ENCODE results near the gene COG4. TPM values are rescaled to one million over a fixed set of nuclear protein-coding genes. Genes with fewer than 3 reads are reported as not detected.
A peak's percentile ranks its signal among the peaks of the same experiment; 100 is the strongest.

The COG4 gene
- total RNA-seq, 1 experiment from 2014 or later, result 45.4 TPM

DNA sequence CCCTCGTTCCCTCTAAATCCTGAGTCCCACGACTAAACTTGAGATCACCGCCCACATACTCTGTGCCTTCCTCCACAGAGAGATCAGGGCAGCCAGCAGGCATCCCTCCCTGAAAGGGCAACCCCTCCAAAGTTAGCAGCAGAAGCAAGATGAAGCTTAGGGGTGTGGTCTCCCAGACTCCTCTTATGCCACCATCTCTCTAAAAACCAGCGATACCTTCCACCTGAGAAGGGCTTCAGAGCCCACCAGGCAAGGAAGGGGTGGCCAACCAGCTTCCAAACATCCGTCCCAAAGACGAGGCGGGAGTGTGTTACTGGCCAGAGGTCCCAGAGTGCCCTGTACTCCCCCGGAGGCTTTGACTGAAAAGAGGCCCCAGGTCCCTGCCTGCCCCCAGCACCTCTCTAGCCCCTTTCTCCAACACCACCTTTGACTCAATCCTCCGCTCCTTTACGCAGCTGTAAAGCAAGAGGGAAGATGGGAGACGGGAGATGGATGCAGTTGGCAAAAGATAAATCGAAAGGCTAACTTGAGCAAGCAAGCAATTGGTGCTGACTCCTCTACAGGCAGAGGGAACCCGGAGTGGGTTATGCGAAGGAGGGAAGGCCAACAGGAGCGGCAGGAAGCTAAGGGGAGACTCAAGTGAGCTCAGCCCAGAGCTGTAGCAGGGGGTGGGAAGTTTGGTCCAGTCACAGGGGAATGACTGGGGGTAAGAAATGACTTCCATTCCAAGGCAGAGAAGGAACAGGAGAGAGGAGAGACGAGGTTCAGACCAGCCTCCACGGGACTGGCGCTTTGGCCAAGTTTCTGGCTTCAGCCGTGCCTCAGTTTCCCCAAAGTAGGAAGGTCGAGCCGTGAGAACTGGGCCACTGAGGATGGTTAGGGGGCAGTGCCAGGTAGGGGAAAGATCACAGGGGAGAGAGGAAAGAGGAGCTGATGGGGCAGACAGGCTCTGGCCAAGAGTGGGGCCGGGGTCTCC is 85.5 kb downstream of the COG4 start:
- in situ Hi-C loops (cut with HindIII; ENCODE audit: low pct_unique_long_range_greater_than_20kb, low sequenced_read_pairs), result no loop called here

GRCh38 chr16:70437017-70437581 is 86.3 kb downstream of the COG4 start:
- H3K9me3 ChIP-seq (ENCODE audit: control insufficient read depth, insufficient read depth, low read depth, low read length), result no peaks in the 10 kb centered on the region
- CTCF ChIA-PET, result no interaction called here
- peaks cover 45% of the 10 kb centered on the region for H3K4me1 ChIP-seq (ENCODE audit: control insufficient read depth, insufficient read depth, low read length)
- POLR2A ChIA-PET, result no interaction called here
- in situ Hi-C loops (cut with HindIII; ENCODE audit: low pct_unique_long_range_greater_than_20kb, low sequenced_read_pairs) (no loop called here), intact Hi-C loops (cut with micrococcal nuclease; ENCODE audit: unreplicated experiment) (no loop called here)
- H3K27me3 ChIP-seq (ENCODE audit: control insufficient read depth, insufficient read depth, low read length), result no peaks in the 10 kb centered on the region
- H3K27ac ChIP-seq (ENCODE audit: low read length), result peak overlapping the region; percentile 95
- ATAC-seq (no peak), DNase-seq (ENCODE audit: low read depth, low spot score) (no peak)
- H3K4me3 ChIP-seq (ENCODE audit: low read depth in 2 of 2, low read length in 2 of 2), result peak overlapping the region; percentile 86 to 90
- H3K36me3 ChIP-seq (ENCODE audit: control insufficient read depth, insufficient read depth, low read length), result no peaks in the 10 kb centered on the region; the same call in none of the 2 replicates
- TF ChIP-seq, protein P1, sequence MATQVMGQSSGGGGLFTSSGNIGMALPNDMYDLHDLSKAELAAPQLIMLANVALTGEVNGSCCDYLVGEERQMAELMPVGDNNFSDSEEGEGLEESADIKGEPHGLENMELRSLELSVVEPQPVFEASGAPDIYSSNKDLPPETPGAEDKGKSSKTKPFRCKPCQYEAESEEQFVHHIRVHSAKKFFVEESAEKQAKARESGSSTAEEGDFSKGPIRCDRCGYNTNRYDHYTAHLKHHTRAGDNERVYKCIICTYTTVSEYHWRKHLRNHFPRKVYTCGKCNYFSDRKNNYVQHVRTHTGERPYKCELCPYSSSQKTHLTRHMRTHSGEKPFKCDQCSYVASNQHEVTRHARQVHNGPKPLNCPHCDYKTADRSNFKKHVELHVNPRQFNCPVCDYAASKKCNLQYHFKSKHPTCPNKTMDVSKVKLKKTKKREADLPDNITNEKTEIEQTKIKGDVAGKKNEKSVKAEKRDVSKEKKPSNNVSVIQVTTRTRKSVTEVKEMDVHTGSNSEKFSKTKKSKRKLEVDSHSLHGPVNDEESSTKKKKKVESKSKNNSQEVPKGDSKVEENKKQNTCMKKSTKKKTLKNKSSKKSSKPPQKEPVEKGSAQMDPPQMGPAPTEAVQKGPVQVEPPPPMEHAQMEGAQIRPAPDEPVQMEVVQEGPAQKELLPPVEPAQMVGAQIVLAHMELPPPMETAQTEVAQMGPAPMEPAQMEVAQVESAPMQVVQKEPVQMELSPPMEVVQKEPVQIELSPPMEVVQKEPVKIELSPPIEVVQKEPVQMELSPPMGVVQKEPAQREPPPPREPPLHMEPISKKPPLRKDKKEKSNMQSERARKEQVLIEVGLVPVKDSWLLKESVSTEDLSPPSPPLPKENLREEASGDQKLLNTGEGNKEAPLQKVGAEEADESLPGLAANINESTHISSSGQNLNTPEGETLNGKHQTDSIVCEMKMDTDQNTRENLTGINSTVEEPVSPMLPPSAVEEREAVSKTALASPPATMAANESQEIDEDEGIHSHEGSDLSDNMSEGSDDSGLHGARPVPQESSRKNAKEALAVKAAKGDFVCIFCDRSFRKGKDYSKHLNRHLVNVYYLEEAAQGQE (IDR thresholded peaks at IDR 0.05; ENCODE audit: insufficient read depth in 1 of 2, low read depth in 2 of 2, low read length in 1 of 2), result no peak
- TF ChIP-seq POLR2AphosphoS5 (IDR thresholded peaks at IDR 0.05; ENCODE audit: low read depth, low read length) (no peak), TCF7L2 (IDR thresholded peaks at IDR 0.05; ENCODE audit: low read depth, low read length) (no peak), CTCF (IDR thresholded peaks at IDR 0.05) (no peak), SIN3A (IDR thresholded peaks at IDR 0.05; ENCODE audit: borderline replicate concordance, insufficient read depth, low read depth, low read length) (no peak)
- BruUV-seq (replicated peaks), result TSS peak; percentile 65

More for the DNA sequence above, 85.5 kb downstream of the COG4 start:
- Histone ChIP-seq H3K4me1 (ENCODE audit: control insufficient read depth, insufficient read depth, low read length) (peaks cover 38% of the 10 kb centered on the region), H3K27ac (ENCODE audit: low read length) (peak overlapping the region; percentile 95), H3K9me3 (ENCODE audit: control insufficient read depth, insufficient read depth, low read depth, low read length) (no peaks in the 10 kb centered on the region), H3K4me3 (ENCODE audit: low read depth in 2 of 2, low read length in 2 of 2) (peak overlapping the region; percentile 86 to 90), H3K27me3 (ENCODE audit: control insufficient read depth, insufficient read depth, low read length) (no peaks in the 10 kb centered on the region), H3K36me3 (ENCODE audit: control insufficient read depth, insufficient read depth, low read length) (no peaks in the 10 kb centered on the region; the same call in none of the 2 replicates)
- TF ChIP-seq SIN3A (IDR thresholded peaks at IDR 0.05; ENCODE audit: borderline replicate concordance, insufficient read depth, low read depth, low read length), result no peak
- no peak for TF ChIP-seq POLR2AphosphoS5 (IDR thresholded peaks at IDR 0.05; ENCODE audit: low read depth, low read length)
- TF ChIP-seq TCF7L2 (IDR thresholded peaks at IDR 0.05; ENCODE audit: low read depth, low read length), result no peak
- no peak for TF ChIP-seq CTCF (IDR thresholded peaks at IDR 0.05)
- TF ChIP-seq, protein P1 (IDR thresholded peaks at IDR 0.05; ENCODE audit: insufficient read depth in 1 of 2, low read depth in 2 of 2, low read length in 1 of 2), result no peak
- BruUV-seq (replicated peaks), result no TSS peak
- CTCF ChIA-PET, result no interaction called here
- ATAC-seq (no peak), DNase-seq (ENCODE audit: low read depth, low spot score) (no peak)
- intact Hi-C loops (cut with micrococcal nuclease; ENCODE audit: unreplicated experiment), result no loop called here
- POLR2A ChIA-PET, result interaction anchor here (1.1 kb wide), 1 partner anchor 57 kb away, joined by 3 read pairs; no protein-coding TSS in a partner anchor
